Ramos (cell line): Measurements from ENCODE around the gene PSAT1.
"Not testable (repeated sequence)": the region's sequence is repeated elsewhere in the genome, so short reads cannot be mapped to it uniquely, and the experiment has no call there.

Source experiments
- in situ Hi-C: fragments of 300-500 bp; cut with MboI; formaldehyde crosslinking; loops from one replicate; pipeline ENCODE4 v1.14.3; 2022; ENCODE audit warnings: low sequenced_read_pairs; ENCODE audit not compliant: unreplicated experiment

The PSAT1 gene

DNA sequence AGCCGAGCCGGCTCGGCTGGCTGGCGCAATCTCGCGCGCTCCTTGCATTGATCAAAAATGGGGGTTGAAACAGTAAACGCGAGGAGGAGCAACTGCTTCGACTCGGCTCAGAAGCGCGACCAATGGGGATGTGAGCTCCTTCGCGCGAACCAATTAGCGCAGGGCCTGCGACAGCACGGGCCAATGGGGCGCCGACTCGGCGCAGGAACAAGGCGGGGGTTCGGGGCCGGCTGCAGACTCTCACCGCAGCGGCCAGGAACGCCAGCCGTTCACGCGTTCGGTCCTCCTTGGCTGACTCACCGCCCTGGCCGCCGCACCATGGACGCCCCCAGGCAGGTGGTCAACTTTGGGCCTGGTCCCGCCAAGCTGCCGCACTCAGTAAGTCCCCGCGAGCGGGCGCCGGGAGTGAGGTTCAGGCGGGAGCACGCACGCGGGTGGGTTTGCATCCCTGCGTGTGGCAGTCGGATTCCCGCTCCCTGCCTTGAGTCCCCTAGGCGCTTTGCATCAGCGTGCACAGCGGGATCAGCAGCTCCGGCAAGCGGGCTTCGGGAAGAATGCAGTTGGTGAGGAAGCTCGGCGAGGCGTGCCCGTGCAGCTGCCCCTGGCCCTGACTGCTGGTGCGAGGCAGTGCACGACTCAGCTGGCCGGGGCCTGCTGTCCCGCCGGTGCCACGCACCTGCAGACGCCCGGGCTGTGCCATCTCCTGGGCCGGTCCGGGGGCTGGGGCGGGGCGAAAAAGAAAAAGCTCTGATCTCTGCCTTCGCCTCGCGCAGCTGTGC lies at the start of gene PSAT1:
Gene PSAT1 (plus strand): TSS at position 233 of the 779 bp plus-strand sequence. CDS start 86 bp downstream, at position 319.
- in situ Hi-C loops: no loop called here

DNA sequence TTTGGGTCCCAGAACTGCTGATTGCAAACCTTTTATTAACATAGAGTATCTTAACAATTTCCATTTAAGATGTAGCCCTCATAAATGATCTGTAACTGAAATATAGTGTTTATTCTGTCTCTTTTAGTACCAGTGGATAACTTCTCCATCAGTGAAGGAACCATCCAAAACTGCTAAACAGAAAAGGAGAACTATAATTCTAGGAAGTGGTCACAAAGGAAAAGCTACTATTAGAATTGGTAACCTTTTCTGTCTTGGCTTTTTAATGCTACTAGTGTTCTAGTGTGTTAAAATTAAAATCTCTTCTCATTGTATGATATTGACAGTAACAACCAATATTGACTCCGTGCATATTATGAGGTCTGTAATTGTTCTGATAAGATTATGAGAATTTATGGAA lies 48.3 kb upstream of the PSAT1 start:
- in situ Hi-C loops: no loop called here

- in situ Hi-C loops: no loop called here
These were observed 47.4 kb upstream of the PSAT1 start for GRCh38 chr9:78249542-78249941.

- in situ Hi-C loops: no loop called here
These were observed 44.3 kb upstream of the PSAT1 start for GRCh38 chr9:78252616-78253015.

- in situ Hi-C loops: no loop called here
These were observed 43.6 kb upstream of the PSAT1 start for GRCh38 chr9:78253285-78253684.

GRCh38 chr9:78261403-78262001 lies 35.4 kb upstream of the PSAT1 start:
- in situ Hi-C loops: no loop called here

GRCh38 chr9:78262655-78263054 lies 34.3 kb upstream of the PSAT1 start:
- in situ Hi-C loops: no loop called here

DNA sequence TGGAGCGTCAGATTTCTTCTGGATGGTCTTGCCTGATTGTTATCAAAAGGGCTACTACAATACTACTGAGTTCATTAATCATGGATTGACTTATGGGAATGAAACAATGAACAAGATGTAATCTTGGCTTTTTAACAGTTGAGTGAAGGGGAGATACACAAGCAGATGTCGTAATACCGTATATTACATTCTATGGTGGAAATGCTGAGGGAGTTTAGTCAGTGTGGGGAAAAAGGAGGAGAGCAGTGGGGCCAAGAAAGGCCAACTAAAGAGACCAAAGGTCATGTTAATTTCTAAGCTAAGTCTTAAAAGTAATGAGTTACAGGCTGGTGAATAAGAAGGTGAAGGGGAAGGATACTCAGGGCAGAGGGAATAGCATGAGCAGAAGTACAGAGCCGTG lies 29.0 kb upstream of the PSAT1 start:
- in situ Hi-C loops: no loop called here

- in situ Hi-C loops: no loop called here
These were observed 27.1 kb upstream of the PSAT1 start for GRCh38 chr9:78269784-78270183.

DNA sequence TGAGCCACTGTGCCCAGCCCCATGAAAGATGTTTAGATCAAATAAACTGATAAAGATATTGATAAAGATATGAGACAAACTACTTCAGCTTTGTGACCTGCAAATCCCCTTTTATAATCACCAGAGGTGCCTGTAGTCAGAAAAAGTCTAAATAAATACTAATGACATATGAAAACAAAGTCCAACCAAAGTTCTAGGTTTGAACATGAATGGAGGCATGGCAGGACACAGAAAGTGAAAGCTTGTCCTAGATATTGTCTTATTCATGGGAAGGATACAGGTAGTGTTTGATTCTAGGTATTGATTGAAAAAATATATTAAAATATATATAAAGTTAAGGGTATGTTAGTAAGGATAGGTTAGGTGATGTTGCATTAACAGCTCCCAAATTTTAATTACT lies 24.6 kb upstream of the PSAT1 start:
- in situ Hi-C loops: no loop called here

DNA sequence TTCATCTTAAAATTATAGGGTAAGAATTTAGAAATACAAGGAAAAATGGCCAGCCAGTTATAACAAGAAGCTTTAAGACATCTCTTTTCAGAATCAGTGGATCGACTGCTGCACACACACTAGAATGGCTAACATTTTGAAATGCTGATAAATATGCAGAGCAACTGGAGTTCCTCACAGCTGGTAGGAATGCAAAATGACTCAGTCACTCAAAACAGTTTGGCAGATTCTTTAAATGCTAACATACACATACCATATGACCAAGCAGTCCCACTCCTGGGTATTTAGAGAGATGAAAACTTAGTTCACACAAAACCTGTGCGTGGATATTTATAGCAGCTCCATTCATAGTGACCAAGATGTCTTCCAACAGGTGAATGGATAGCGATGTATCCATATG lies 23.2 kb upstream of the PSAT1 start:
- in situ Hi-C loops: no loop called here

DNA sequence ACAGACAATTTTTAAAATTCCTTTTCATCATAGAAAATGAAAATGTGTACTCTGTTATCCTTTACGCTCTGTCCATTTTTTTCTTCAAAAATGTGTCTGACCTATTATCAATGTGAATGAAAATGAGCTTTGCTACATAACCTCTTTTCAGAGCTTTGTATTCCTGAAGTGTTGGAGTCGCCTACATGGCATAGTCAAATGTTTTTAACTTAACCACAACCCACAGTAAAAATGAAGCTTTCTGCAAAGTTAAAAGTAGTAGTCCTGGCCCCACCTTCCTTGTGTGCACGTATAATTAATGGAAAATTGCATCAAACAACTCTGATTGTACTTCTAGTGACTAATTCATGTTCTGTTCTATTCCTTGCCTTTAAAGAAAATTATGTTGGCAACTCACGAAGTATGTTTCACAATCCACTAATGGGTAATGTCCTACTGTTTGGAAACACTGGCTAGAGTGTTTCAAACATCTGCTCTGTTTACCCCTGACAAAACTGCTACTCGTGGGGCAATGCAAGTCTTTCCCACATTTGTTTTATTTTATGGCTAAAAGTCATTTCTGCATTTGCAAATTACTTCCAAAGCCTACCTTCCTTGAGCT lies 18.6 kb upstream of the PSAT1 start:
- in situ Hi-C loops: no loop called here

- in situ Hi-C loops: no loop called here
These were observed 18.1 kb upstream of the PSAT1 start for GRCh38 chr9:78278801-78279200.

DNA sequence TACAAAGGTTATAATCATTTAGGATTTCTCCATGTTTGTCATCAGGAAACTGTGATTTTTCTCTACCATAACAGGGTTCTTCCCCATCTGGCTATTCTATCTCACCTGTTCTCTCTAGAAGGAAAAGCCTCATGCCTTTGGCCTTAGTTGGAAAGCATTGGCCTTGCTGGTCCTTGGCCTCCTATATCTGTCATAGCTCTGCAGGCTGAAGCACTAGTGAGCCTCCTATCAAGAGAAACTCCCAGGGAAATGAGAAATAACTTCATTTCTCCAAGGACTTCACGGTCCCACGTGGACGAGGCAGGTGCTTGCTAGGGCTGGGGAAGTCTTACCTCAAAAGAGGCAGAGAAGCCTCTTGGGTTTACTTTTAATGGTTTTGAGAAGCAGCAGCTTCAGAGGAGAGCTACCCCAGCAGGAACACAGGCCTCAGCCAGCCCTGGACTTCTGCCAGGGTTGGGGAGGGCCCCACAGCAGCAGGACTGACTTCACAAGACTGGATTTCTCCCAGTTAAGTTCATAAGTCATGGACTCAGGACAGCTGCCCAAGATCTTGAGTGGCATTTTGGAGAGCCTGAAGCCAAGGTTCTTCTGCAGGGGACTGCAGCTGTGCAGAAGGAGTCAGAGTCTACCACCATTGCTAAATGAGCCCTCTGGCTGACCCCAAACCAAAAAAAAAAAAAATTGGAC lies 15.8 kb upstream of the PSAT1 start:
- in situ Hi-C loops: no loop called here

DNA sequence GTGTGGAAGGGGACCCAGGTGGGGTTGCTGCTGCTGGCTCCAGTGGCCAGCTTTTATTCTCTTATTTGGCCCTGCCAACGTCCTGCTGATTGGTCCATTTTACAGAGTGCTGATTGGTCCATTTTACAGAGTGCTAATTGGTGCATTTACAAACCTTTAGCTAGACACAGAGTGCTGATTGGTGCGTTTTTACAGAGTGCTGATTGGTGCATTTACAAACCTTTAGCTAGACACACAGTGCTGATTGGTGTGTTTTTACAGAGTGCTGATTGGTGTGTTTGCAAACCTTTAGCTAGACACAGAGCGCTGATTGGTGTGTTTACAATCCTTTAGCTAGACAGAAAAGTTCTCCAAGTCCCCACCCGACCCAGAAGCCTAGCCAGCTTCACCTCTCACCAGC lies 12.7 kb upstream of the PSAT1 start:
- in situ Hi-C loops: not testable (repeated sequence)

- in situ Hi-C loops: no loop called here
These were observed 10.8 kb upstream of the PSAT1 start for GRCh38 chr9:78286125-78286524.

DNA sequence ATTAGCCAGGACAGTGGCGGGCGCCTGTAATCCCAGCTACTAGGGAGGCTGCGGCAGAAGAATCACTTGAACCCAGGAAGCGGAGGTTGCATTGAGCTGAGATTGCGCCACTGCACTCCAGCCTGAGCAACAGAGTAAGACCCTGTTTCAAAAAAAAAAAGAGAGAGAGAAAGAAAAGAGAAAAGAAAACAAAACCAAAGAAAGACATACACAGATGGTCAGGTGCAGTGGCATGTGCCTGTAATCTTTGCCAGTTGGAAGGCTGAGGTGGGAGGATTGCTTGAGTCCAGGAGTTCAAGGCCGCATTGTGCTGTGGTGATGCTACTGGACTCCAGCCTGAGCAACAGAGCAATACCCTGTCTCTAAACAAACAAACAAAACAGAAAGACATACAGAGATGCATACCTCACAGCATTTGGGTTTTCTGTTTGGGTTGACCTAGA lies 10.0 kb upstream of the PSAT1 start:
- in situ Hi-C loops: no loop called here

GRCh38 chr9:78288214-78288892 lies 8.6 kb upstream of the PSAT1 start:
- in situ Hi-C loops: no loop called here

GRCh38 chr9:78289474-78289873 lies 7.5 kb upstream of the PSAT1 start:
- in situ Hi-C loops: no loop called here

GRCh38 chr9:78291240-78291925 lies 5.5 kb upstream of the PSAT1 start:
- in situ Hi-C loops: no loop called here
